NCI-H187 (cell line): ENCODE measurements around the gene TMCC3.
"Not testable (repeated sequence)": the region's sequence is repeated elsewhere in the genome, so short reads cannot be mapped to it uniquely, and the experiment has no call there.

ENCODE experiments used
- DNase-seq, 2 experiments: peaks; one replicate each; lab custom pipeline; 2025; lab: John Stamatoyannopoulos, UW

TMCC3 gene

DNA sequence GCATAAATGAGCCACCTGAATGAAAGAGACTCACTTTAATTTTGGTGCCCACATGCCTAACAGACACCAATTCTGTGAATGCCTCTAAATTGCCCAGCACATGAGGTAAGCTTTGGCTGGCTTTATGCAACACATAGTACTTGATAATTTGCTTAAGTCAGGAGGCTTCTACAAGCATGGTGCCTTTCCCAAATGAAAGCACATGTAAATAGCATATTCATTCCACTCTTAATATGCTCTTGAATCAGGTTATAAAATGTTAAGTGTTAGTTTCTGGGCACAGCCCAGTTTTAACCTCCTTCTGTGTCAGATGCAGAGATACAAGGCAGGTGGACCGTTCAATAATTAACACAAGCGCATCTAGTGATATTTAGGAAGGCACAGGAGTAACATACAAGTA, 15.6 kb downstream of the TMCC3 start:
- DNase-seq, result no peak

DNA sequence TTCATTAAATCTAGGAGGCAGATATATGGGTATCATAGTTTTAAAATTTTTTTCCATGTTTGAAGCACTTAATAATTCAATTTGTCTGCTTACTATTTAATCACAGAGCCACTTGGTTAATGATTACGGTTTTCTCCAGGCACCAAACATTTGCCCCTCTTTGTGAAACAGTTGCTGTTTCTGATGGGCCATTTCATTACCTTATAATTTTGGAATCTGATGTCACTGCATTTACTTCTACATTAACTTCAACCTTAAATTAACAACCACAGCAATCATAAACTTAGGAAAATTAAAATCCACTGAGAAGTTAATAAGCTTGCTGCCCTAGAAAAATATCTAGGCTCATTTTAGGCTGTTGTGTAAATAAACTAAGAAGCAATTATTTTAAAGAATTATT, 17.0 kb downstream of the TMCC3 start:
- DNase-seq, result no peak

DNA sequence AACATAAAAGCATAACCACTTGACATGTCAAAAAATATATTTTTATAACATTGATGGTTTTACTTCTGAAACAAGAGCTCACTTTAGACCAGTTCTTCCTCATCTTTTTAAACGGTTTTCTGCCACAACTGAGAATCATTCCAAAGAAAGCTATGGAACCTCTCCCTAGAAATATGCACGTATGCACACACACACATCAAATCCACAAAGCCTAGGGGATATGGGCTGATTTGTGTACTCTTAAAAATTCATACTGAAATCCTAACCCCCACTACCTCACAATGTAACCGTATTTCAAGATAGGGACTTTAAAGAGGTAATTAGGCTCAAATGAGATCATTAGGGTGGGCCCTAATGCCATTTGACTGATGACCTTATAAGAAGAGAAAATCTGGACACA, 19.3 kb downstream of the TMCC3 start:
- no peak for DNase-seq

DNA sequence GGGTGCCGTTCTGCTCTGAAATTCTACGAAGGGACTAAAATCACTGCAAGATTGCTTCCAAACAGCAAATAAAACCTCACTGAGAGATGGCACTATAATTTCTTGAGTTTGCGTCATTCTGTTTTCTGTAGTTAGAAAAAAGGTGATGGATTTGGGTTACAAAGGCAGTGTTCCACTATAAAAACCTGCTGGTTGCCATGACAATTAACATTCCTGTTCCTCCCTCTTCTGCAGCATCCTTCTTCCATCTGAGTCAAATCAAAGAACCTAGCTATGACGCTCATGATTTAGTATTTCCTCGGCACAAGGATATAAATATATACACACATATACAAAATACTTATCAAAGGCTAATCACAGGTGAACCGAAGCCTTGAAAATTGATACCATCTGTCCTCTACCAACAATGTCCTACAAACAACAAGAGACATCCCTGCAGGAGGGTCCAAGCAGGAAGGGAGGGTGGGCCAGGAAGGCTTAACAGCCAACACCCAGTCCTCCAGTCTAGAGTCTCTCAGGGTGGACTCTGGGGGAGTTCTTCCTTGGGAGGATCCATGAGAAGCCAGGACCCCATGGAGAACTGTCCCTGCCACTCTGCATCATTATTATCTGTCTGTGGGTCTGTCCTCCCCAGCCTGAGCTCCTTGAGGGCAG, 21.4 kb downstream of the TMCC3 start:
- no peak for DNase-seq

DNA sequence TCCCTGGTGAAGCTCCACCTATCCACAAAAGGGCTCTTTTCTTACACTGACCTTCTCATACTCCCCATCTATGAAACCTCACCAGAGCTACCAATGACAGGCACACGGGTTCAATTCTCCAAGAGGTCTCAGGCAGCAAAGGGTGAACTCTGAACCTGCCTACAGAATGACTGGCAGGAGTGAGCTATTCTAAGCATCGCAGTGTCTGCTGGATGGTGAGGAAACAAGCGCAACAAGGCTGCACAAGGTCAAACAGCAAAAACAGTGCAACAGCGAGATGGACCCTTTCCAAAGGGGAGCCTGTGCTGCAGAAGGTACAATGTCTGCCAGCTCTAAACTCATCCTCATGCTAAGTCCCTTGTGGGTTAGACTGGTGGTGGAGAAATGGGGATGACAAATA, 22.0 kb downstream of the TMCC3 start:
- DNase-seq, result no peak

DNA sequence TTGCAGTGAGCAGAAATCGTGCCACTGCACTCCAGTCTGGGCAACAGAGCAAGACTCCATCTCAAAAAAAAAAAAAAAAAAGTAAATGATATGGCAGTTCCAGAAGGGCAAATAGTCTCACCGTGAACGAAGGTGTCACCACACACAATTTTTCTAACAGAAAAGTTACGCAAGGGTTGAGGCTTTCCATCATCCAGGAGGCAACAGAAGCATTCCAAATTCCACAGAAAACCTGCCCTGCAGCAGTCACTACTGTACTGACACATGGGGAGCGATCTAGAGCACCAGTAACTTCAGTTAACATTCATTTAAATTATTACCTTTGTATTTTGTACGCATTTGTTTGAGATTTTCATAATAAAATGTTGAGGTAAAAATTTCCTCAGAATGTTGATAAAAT, 24.8 kb downstream of the TMCC3 start:
- DNase-seq, result no peak

DNA sequence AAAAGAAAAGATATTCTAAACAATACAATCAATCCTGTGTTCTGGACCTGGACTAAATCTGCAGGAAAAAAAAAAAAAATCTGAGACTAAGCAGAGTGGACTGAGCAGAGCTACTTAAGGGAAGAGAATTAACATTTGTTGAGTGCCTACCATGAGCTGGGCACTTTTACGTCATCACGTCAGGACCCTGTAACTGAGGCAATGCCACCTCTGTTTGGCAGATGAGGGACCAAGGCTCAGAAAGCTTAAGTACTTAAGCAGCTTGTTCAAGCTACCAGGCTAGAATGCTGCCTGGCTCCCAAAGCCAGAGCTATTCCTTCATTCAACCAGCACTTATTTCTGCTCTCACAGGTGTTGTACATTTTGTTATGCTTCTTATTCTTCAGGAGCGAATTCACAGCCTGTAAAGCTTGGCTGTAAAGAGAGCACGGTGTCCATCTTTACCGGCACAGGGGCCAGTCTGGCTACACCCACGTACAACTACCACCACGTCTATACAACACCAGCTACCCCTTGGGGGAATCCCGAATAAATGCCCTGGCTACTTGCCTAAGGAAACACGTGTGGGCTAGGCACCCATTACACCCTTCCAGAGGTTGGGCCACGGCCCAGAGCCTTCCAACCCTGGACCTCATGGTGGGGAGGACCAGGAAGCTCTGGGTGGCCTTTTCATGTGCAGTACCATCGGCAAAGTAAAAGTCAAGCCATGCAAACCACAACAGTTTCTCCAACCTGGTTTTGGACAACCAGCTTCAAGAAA, 27.0 kb downstream of the TMCC3 start:
- no peak for DNase-seq

DNA sequence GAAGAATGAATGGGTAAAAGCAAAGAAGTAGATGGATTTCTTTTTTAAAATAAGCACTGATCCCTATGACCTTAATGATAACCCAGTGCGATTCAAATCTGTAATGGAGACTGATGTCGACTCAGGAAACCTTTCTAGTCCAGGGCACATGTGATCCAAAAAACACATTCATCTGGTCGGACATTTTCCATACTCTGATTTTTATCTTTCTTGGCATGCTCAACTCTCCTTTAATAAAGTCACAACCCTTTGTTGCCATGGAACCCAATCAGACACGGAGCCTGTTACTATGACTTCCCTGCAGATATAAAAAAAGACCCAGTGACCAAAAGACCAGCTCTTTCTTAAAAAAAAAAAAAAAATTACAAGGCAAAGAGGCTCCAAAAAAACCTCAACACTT, 27.9 kb downstream of the TMCC3 start:
- no peak for DNase-seq

DNA sequence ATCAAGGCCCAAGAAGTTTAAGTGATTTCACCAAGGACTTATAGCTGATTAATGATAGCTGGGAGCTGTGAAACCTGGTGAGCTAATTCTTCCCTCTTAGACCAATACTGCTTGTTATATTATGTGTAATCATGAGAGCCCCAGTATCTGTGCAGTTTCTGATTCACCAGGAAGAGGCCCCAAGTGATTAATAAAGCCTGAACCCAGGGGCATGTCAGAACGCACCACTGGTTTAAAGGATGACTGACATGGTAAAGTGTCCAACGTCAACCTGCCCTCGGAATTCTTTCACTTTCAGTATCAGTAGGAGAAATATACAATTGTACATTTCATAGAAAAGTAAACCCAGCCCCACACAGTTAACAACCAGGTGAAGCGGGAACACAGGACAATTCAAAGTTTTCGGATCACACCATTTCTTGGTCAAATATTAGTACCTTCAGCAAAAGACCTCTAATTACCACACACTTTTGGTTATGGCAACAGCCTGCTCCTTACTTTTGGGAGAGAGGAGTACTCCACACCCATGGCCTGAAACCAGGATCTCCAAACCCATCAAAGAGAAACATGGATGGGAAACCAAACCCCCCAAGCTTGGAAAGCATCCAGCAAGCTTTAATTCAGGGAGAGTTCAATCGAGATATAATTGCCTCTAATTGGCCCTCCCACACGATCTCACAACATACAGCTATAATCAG, 28.5 kb downstream of the TMCC3 start:
- no peak for DNase-seq

DNA sequence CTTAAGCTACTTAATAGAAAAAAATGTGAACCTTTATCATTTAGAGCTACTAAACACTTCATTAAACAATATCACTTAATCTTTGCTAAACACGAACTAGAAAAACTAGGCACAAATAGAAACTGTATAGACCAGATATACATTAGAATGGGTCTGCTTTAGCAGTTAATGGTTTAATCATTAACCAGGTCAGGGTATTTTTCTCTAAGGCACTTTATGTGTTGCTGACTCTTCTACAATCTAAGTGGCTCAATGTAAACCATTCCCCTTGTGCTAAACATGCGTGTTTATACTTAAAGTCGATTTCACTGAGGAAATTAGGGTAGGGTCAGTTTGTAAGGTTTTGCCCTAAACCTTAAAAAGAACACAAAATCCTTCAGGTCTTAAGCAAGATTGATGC, 29.7 kb downstream of the TMCC3 start:
- no peak for DNase-seq

DNA sequence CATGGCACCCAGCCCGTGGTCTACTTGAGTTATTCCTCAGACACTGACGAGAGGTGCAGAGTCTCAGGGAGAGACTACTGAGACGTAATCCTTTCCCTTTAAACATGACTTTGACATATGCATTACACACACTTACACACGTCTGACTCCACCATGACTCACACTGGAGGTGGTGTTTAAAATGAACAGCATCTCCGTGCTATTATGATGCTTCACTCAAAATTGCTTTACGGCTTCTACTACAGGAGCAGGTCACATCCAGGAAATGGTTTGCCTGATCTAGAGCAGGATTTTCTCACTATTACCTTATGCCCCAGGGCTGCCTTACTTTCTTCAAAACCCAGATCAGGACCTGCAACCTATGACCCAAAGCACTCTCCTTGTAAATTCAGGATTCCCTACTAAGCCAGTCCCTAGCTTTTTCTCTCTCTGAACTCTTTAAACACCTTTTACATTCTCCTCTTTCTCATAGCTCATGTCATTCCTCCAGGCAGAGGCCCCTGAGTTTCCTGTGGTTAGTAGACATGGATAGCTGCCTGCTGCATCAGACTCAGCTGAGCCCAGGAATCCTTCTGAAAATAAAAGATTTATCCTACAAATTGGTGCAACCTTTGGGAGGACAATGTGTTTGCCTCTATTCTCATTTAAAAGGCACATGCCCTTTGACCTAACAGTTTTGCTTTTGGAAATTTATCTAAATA, 31.2 kb downstream of the TMCC3 start:
- no peak for DNase-seq

DNA sequence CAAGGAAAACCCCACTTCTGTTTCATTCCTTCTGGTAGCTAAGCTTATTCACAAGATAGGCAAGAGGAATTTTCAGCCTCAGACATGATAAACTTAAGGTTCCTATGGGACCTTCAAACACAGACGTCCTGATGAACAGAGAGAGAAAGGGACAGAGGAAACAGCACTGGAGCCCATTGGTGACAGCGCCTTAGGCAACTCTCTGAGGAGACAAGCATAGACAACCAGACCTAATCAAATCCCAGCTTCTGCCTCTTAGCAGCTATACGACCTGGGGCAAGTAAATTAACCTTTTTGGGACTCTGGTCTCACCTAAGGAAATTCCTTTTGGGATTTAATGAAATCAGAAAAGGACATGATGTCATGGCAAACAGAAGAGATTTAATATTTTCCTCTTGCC, 33.3 kb downstream of the TMCC3 start:
- no peak for DNase-seq

DNA sequence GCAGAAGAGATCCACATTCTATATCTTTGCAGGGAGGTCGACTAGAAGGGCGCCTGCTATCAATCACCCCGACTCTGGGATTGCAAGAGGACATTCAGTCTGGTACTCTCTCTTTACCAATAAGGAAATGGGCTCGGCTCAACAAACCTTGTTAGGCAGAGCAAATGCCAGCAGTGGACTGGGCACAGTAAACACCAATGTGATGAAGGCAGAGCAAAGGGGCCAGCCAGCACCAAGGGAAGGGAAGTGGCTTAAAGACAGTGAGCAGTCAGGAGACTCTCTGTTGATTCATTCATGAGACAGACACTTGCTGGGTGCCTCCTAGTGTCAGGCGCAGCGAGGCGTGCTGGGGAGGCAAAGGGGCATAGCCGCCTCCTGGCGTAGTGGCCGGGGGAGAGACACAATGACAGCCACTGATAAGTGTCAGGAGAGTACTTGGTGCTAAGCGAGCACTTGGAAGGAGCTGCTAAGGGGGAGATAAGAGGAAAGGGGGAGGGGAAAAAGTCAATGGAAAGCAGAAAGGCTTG, 34.1 kb downstream of the TMCC3 start:
- DNase-seq, result no peak

DNA sequence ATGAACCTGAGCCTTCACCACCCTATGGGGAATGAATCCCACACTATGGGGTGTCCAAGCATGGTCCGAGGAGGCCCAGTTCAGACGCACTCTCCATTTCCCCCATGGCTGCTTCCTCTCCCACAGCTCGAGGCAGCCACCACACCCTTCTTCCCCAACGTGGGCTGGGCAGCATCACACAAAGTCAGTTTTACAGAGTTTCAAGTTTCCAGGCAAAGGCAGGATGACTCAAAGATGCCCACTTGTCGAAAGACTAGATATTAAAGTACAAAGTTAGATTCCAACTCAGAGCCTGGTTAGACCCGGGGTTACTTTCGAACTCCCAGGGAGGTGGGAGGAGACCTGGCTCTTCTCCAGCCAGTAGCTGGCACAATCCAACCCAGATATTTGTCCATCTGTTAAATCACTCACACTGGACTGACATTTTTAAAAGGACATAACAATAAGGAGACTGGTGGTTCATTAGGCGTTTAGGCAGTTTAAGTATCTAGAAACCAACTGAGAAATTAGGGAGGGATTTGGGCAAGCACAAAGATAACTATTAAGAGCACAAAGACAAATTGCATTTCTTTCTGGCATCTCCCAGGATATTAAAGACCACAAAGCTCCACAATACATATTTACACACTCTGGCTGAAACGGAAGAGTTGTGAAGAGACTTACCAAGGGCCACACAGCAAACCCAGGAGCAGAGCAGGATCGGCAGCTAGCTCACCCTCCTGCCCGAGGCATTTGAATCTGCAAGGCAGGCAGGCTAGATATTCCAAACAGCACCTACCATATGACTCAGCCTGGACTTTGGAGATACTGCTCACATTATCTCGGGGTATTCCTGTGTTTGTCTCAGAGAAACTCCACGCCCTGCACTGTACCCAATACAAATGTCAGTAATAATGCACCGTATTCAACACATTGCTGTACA, 34.8 kb downstream of the TMCC3 start:
- DNase-seq, result no peak

DNA sequence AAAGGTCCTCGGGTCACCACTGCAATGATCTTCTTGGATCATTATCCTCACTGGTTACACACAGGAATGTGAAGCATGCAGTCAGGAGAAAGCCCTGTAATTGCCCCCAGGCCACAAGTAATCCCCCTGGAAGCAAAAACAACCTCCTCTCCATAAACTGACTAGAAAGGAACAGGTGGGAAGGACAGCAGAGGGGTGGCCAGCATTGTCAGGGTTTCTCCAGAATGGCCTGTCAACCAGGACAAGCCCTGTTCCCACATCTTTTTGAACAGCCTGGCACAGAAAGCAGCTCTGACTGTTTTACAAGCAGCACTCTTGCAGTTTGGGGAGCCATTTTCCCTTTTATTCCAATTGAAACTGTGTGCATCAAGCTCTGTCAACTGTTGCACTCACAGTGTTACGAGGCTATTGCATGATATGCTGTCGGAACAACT, 36.1 kb downstream of the TMCC3 start:
- DNase-seq, result no peak

DNA sequence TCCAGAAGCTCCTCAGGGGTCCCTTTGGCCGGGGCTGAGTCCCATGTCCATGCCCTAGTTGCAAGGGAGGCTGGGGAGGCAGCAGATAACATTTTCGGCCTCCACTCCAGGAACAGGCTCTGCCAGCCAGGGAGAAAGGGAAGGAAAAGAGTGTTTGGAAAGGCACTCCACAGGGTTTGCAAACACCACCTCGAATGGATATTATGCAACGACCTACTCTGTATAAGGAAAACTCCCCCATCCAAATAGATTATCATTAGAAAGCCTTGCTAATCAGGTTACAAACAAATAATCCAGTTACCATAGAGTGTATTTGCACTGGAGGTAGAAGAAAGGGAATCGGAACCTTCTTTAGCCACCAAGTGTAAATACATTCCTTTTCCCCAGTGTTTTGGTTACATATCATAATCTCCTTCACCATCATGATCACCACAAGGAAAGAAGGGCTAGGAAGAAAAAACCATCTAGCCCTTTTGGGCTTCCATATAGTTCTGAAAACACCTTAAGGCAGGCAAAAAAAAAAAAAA, 40.4 kb downstream of the TMCC3 start:
- DNase-seq, result no peak

DNA sequence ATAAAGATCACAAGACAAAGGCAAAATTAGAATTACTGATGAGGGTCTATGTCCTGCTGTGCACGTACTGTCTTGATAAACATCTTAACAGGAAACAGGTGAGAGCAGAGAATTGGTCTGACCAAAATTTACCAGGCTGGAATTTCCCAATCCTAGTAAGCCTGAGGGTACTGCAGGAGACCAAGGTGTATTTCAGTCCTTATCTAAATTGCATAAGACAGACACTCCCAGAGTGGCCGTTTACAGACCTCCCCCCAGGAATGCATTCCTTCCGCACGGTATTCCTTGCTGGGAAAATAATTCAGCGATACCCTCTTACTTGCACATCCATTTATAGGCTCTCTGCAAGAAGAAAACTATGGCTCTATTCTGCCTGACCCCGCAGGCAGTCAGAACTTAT, 43.5 kb downstream of the TMCC3 start:
- not testable (repeated sequence) for DNase-seq

DNA sequence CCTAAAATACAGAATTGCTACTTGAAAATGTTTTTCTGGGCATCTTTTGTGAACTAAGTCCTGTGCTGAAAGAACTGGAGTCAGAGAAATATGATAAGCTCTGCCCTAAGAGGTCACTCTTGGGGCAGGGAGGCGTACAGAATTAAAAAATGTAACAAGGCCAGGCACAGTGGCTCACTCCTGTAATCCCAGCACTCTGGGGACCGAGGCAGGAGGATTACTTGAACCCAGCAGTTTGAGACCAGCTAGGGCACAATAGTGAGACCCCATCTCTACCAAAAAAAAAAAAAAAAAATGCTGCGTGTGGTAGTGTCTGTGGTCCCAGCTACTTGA, 46.0 kb downstream of the TMCC3 start:
- no peak for DNase-seq

DNA sequence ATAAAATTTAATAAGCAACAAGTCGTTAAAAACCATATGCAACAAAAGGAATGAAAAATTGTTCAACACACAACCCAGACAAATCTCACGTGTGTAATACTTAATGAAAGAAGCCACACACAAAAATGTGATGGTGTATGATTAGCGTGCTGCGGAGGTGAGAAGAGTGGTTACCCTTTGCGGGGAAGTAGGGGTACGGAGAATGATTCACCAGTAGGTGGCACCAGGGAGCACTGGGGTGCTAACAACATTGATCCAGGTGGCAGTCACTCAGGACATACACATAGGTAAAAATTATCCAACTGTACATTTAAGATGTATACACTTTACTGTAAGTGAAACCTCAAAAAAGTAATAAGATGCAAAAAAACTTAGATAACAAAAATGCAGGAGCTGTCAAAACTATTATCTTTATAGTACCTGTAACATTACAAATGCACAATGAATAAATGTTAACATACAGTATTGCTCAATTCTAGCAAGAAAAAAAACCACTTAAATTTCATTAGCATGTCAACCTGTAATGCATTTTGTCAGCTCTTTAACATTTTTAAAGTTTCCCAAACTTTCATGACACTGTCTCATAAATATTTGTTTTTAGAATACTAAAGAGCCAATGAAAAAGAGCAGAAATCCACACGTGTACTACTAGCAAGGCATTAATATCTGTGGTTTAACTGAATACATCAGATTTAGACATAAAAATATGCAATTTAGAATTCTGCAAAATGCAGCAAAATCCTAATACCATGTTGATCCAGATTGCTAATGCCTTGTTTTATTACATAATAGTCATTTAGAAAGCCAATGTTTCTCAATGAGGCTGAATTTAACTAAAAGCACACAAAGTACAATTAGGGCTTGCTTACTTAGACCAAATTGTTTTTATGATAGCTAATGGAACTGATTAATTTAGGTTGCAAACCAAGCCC, 46.7 kb downstream of the TMCC3 start:
- peak in 1 of 2 experiments; percentile 34 for DNase-seq

DNA sequence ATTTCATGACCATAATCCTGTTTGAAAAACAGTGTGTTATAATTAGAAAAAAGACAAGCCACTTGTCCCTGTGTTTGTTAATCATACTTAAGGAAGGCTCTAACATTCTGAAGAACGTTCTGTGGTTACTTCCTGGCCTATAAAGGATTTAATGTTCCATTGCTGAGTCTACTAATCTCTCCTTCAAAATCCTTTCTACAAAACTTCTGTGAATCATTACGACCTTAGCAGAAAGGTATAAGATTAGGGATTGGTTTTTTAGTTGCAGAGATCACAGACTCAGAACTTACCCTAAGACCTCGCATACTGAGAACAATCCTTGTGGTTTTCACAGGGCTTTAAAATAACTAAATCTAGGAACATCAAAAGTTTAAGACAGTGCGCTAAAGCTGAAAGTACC, 48.3 kb downstream of the TMCC3 start:
- no peak for DNase-seq
